Erythroblast (primary cell): Measurements from ENCODE around the gene ZNF470.

Experiments used
- DNase-seq, 2 experiments: peaks; one replicate each; lab custom pipeline; 2025; lab: John Stamatoyannopoulos, UW
- GATA1 ChIP-seq: IDR thresholded peaks from 2 replicates; pipeline ENCODE4 v1.6.1; 2011; ENCODE audit warnings: low read depth, mild to moderate bottlenecking, control low read depth, low read length, moderate library complexity
- POLR2A ChIP-seq: IDR thresholded peaks from 2 replicates; pipeline ENCODE4 v1.6.1; 2011; ENCODE audit warnings: mild to moderate bottlenecking, low read length

ZNF470 gene

DNA sequence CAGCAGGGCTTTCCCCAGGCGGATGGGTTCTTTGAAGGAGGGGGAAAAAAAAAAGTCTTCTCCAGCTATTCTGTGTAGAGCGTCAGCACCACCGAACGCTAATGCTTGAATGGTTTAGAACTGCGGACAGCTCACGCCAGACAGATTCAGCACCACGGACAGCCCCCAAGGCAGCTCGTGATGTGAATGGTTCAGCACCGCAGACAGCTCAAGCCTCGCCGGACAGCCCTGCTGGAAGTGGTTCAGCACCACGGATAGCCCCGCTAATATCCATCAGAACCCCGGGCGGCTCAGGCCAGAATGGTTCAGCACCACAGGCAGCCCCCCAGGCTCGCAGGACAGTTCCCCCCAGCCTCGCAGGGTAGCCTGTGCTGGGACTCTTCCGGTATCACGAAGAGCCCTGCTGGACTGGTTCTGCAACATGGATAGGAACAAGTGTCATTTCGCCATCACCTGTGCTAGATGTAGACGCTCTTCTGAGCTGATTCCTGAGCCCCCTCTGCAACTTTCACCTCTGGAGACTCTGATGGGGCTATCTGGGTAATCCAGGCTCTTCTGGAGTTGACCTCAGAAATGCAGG, 70.8 kb downstream of the ZNF470 start:
- no peak for TF ChIP-seq POLR2A
- no peak for TF ChIP-seq GATA1

More for the DNA sequence above, 70.8 kb downstream of the ZNF470 start:
- peak; percentile 50 to 67 for DNase-seq
